GM19238 (cell line): ENCODE data around the gene FAM53B.

Source experiments
- DNase-seq: peaks from one replicate; pipeline ENCODE4 v3.0.0; 2011; ENCODE audit warnings: low spot score; ENCODE audit not compliant: insufficient read length

The FAM53B gene

DNA sequence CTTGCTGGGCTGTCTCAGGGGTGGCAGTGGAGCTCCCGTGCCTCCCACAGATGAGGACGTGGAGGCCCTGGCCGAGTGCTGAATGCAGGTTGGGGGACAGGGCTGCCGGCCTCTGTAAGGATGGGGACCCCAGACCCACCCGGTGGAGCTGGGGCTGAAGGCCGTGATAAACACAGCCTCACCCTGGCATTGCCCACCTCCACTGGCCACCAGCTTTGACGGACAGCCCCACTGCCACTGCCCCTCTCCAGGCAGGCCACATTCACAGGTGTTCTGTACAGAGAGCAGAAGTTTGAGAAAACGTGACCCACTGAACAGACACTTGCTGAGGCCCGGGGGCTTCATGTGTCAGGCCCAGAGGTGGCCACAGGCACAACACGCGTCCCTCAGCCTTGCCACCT lies 156.4 kb downstream of the FAM53B start:
- no peak for DNase-seq

DNA sequence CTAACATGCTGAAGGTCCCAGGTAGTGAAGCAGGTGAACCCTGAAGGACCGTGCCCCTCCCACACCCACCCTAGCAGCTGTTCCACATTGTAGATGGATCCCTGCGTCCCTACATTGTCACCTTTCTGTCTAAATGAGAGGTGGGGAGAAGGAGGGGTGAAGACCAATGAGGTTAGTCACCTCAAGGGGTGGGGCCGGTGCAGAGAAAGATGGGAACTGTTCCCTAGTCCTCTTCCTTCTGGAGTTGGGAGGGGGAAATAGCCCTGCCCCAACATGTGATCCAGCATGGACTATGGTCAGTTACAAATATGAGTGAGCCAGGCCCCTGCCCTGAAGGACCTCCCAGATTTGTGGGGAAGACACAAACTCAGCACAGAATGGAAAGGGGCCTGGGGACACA lies 158.0 kb downstream of the FAM53B start:
- no peak for DNase-seq

DNA sequence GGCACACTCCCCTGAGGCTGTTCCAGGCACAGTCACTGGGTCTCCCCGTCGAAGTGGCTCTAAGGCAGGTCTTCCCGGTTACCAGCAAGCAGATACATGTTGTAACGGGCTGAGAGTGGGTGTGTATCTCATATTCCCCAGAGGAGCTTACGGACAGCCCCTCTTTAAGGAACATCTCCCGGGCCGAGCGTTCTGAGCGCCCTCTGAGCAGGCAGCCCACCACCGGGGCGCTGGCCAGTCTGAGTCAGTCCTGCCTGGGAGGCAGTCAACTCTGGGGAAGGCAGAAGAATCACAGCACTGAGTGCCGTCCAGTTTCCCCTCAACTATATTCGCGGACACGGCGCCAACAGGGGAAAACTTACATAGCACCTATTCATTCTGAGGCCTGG lies 165.2 kb downstream of the FAM53B start:
- no peak for DNase-seq

DNA sequence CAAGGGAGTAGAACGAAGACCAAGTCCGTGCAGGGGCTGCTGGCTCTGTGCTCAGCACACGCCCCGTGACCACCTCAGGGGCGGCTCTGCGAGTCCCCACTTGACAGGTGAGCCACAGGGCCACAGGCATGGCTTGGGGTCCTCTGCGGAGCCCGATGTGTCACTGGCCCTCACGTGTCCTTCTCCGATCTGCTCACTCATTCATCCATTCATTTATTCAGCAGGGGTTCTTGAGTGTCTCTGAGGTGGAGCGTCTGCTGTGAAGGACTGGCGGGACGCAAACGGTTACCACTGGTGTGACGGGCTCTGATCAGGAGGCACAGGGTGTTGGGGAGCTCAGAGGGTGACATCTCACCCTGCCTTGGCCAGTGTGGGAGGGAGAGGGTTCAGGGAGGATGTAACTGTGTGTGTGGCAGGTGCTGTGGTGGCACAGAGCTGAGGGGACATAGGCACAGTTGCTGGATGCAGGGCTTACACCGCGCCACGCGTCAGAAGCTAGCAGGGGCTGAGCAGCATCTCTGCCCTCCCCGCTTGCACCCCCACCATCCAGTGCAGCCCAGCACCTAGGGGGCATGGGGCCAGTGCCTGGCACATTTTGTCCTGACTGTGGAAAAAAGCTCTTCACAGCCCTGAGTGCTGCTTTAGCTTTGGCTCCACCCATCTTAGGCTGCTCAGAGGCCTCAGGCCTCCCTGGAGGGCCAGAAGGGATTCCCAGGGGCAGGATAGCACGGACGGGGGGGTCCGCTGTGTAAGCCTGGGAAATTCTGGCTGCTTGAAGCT lies 165.8 kb downstream of the FAM53B start:
- DNase-seq, result no peak

DNA sequence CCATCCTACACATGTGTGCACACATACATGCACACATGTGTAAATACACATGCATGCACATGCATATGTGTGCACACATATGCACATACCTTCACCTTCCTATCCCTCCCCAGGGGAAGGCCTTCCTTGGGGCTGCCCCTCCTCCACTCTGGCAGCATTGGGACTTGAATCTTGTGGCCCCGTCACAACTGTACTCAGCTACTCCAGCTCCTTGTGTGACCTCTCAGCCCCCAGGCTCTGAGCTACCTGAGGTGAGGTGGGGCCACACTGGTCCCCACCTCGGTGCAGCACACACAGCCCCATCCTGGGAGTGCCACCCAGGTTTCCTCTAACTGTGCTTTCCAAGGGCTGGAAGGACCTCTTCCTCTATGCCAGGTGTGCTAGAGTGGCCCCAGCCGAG lies 166.5 kb downstream of the FAM53B start:
- DNase-seq, result no peak

DNA sequence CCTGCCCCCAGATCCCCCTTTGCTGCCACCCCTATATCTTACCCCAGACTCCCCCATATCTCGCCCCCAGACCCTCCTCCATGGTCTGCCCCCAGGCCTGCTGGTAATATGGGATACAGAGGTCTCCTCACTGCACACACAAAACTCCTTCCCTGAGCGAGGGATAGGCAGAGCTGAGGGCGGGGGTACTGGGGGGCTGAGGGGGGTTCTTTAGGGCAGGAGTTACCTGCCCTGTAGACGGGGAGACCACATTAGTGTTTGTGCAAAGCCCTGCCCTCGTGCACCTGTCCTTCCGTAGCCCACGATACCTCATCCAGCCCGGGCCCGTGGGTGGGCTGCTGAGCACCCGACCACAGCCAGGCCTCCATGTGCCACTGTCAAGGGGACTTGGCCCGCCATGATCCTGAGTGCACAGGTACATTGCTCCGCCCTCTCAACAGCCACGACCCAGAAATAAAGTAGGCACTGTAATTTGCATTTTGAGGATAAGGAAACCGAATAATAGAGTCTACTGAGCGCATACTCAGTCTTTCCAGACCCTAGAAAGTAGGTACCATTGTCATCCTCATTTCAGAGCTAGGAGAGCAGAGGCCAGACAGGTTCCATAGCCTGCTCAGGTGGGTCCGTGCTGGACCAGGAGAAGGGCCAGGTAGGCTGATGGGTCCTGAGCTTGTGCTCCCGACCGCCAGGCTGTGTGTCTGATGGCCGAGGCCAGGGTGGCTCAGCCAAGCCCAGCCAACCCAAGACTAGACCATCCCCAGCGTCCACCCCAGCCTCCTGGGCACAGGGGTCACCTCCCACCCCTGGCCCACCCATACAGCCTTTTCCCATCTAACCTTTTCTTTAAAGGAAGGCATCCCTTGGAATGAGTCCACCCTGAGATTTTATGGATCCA lies 167.4 kb downstream of the FAM53B start:
- no peak for DNase-seq

DNA sequence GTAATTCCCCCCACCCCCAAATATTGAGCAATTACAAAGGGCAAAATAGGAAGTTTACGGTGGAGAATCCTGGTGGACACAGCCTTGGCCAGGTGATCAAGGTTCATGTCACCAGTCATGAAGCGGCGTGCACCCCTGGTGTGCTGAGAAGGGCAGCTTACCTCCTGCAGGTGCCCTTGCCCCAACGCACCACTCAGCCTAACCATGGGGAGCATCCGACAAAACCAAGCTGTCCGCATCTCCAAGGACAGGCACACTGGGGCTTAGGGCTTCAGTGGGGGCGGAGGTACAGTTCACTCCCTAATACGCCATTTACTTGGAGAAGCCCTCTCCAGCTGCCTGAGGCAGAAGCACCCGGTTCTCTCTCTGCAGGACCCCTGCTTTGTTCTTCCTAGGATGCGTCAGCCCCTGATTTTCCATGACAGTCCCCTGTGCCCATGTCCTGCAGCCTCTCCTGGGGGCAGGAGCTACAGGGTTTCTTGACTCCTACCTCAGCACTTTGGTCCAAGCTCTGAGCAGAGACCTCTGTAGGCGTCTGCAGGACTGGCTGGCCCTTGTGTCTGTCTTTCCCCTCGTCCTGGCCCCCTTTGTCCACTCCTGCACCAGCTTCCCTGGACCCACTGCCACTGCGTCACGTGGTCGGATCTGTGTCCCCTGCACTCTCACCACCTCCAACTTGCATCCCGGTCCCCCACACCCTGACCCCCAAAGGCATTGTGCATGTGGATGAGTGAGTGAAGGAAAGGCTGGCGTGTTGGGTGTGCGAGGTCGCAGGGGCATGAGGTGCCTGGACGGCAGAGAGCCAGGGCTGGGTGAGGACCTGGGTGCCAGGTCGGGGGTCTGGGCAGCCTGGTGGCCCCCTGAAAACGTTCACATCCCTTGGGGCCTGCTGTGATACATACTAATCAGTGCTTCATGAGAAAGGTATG lies 168.8 kb downstream of the FAM53B start:
- DNase-seq, result no peak

DNA sequence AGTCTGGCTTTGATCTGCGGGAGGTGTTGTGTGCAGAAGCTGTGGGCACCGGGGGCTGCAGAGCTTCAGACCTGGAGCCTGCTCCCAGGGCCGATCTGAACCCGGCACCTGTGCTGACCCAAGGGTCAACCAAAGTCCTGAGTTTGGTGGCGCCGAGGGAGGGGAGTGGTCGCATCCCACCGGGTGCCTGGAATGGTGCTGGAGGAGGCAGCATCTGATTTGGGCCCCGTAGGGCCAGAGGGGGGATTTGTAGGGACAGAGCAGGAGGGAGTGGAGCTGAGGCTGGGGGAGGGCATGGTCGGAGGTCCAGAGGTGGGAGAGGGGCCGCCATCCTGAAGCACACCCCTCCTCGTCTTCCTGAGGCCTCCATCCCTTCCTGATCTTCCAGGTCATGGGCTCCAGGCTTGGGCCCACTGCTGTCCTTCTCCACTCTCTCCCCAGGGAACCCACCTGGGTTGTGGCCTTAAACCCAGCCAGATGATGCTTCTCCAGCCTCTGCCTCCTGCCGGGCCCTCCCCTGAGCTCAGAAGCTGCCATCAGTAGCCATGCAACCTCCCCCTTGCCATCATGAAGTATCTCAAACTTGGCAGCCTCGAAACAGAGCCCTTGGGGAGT lies 169.6 kb downstream of the FAM53B start:
- no peak for DNase-seq

DNA sequence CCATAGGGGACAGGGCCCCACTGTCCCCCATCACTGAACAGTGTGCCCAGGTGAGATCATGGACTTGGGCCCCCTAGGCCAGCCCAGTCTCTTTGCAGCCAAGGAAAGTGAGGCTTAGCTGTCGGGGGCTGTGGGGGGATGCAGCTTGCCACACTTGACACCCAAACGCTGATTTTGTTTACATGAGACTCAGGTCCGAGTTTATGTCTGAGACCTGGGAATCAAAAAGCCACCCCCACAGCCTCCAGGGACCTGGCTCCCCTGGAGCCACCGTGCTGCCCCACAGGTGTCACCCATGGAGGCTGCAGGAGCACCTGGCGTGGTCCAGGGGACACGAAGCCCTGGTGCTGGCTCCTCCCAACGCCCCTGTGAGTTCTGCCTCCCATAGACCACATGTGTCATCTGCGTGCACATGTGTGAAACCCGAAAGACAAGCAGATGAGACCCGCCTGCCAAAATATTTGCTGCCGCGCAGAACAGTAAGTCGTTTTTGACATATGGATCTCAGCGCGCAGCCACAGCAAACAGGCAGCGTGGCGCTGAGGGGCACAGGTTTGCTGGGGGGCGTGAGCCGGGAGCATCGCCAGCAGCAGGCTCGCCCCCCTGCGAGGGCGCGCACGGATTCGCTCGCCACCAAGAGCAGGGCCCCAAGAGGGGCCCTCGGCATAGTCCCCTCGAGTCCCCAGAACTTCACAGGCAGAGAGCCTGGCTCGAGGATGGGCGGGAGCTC lies 170.3 kb downstream of the FAM53B start:
- no peak for DNase-seq

DNA sequence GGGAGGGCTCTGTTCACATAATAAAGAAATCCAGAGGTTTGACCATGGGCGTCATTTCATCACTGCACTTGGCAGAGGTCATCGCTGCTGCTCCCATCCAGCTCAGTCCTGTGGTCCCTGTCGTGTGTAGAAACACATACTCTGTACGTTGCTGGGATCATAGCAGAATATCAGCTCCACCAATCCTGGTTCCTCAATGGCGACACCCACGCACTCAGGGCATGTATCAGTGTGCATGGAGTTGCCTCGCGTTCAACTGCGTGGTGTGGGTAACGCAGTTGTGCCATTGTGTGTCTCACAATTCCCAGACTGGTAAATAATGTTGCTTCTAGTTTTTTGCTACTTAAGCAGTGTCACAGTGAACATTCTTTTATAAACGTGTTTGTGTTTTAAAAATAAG lies 171.4 kb downstream of the FAM53B start:
- no peak for DNase-seq

DNA sequence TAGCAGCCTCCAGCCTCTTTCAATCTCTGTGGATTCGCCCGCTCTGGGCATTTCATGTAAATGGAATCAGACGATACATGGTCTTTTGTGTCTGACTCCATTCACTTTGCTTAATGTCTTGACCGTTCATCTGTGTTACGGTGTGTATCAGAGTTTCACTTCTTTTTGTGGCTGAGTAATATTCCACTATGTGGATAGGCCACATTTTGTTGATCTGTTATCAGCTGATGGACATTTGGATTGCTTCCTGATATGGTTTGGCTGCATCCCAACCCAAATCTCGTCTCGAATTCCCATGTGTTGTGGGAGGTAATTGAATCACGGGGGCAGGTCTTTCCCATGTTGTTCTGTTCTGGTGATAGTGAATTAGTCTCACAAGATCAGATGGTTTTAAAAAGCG lies 173.5 kb downstream of the FAM53B start:
- no peak for DNase-seq

DNA sequence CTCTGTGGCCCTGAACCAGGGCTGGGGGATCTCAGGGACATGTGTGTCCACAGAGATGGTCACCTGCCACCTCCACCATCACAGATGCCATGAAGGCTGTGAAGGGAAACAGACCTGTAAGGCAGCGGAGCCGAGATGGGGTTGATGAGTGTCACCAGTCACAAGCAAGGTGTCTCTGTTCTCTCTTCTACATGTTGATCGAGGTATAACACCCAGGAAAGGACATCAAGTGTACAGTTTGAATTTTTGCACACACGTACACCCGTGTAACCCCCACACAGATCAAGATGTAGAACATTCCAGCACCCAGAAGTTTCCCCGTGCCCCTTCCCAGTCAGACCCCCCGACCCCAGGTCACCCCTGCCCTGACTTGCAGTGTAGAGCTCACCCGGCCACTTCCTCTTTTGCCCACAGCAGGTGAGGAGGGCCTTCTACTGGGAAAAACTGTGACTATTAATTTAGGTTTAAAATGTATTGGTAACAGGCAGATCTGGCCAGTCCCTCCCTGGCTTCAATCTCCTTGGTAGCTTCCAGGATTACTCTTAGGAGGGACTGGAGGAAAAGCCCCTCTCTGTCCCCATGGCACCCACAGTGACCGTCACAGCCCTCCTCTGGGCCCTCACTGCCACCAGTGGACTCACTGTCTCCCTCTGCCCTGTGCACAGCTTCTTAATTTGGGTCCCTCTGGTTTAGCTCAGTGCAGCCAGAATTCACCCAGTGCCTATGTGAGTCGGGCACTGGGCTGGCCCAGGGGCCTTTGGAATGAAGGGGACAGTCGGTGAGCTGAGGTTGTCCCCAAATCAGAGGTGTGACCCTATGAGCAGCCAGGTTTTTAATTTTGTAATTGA lies 174.3 kb downstream of the FAM53B start:
- DNase-seq, result no peak
